Caco-2 (cell line): ENCODE measurements around the gene HACE1. TPM values are rescaled to one million over a fixed set of nuclear protein-coding genes. Genes with fewer than 3 reads are reported as not detected.

Experiments
- BruUV-seq: library from RNA; stranded (reverse); fragments of 400-500 nt; replicated peaks from 2 replicates; lab custom pipeline; 2021; lab: Mats Ljungman, UMichigan
- CTCF ChIA-PET: fragments of 300-600 bp; sonication (Branson Sonifier 250); formaldehyde crosslinking; loops from one replicate; lab custom pipeline; 2022; ENCODE audit warnings: antibody characterized with exemption; lab: Charles Lee
- POLR2A ChIA-PET: fragments of 300-600 bp; sonication (Branson Sonifier 250); formaldehyde crosslinking; loops from one replicate; lab custom pipeline; 2022; ENCODE audit warnings: antibody characterized with exemption; lab: Charles Lee
- DNase-seq, 2 experiments: peaks; one replicate each; pipeline versions ENCODE4 v3.0.0 to v3.0.0-alpha.2; 2020 to 2022
- H3K27me3 ChIP-seq: replicated peaks from 2 replicates; pipeline ENCODE4 v1.6.0; 2011; ENCODE audit warnings: low read length; ENCODE audit not compliant: control insufficient read depth, insufficient read depth
- H3K36me3 ChIP-seq: 2 replicates; pipeline ENCODE4 v1.5.1; 2011; ENCODE audit warnings: low read length; ENCODE audit not compliant: control insufficient read depth, insufficient read depth
- H3K4me1 ChIP-seq: fragments of 250-450 bp; sonication (Bioruptor Pico); 2 replicates; pipeline ENCODE4 v1.5.1; 2020; ENCODE audit warnings: mild to moderate bottlenecking
- H3K4me3 ChIP-seq: 2 replicates; pipeline ENCODE4 v1.5.1; 2011; ENCODE audit warnings: low read depth, mild to moderate bottlenecking, control low read depth, low read length
- H3K9me3 ChIP-seq: fragments of 250-450 bp; sonication (Bioruptor Pico); 2 replicates; pipeline ENCODE4 v1.5.1; 2020; ENCODE audit warnings: mild to moderate bottlenecking, moderate library complexity
- H3K27ac Mint-ChIP-seq: one replicate; pipeline ENCODE4 v1.8.0; 2022; ENCODE audit warnings: mixed read lengths; ENCODE audit not compliant: unreplicated experiment
- H3K27me3 Mint-ChIP-seq: one replicate; pipeline ENCODE4 v1.8.0; 2022; ENCODE audit warnings: mixed read lengths; ENCODE audit not compliant: insufficient read depth, unreplicated experiment
- H3K36me3 Mint-ChIP-seq: one replicate; pipeline ENCODE4 v1.8.0; 2022; ENCODE audit warnings: mild to moderate bottlenecking, mixed read lengths; ENCODE audit not compliant: insufficient read depth, unreplicated experiment
- H3K4me1 Mint-ChIP-seq: one replicate; pipeline ENCODE4 v1.8.0; 2022; ENCODE audit warnings: low read depth, mixed read lengths; ENCODE audit not compliant: unreplicated experiment
- H3K4me3 Mint-ChIP-seq: one replicate; pipeline ENCODE4 v1.8.0; 2022; ENCODE audit warnings: mild to moderate bottlenecking, moderate library complexity, mixed read lengths; ENCODE audit not compliant: unreplicated experiment
- H3K9me3 Mint-ChIP-seq: one replicate; pipeline ENCODE4 v1.8.0; 2022; ENCODE audit warnings: mixed read lengths; ENCODE audit not compliant: unreplicated experiment
- CTCF ChIP-seq, 2 experiments: fragments of 200-600 bp in 1 of 2; IDR thresholded peaks; 1 replicate in 1 of 2; 2 replicates in 1 of 2; pipeline versions ENCODE4 v1.5.1 to v1.8.0; 2011 to 2022; ENCODE audit warnings: antibody characterized with exemption in 1 of 2, control low read depth in 1 of 2, inconsistent platforms in 1 of 2, low read depth in 1 of 2, low read length in 1 of 2, mild to moderate bottlenecking in 1 of 2, moderate library complexity in 1 of 2; ENCODE audit not compliant: insufficient read depth in 1 of 2, severe bottlenecking in 1 of 2, unreplicated experiment in 1 of 2
- intact Hi-C: fragments of 100-400 bp; cut with micrococcal nuclease; formaldehyde crosslinking; loops from one replicate; pipeline ENCODE4 v1.10.0; 2022; ENCODE audit not compliant: unreplicated experiment
- total RNA-seq: library from RNA; stranded (reverse); gene quantifications from 2 replicates; pipeline ENCODE4 v1.2.3, GENCODE V29; 2022

HACE1 gene
- total RNA-seq, 1 experiment from 2014 or later: 10.0 TPM

GRCh38 chr6:104884867-104885517 is 25.3 kb upstream of the HACE1 start:
- BruUV-seq: no TSS peak
- Histone ChIP-seq H3K4me3 (no peak overlapping the region), H3K4me1 (no peaks in the 10 kb centered on the region), H3K36me3 (no peaks in the 10 kb centered on the region), H3K9me3 (peaks cover 7% of the 10 kb centered on the region; the same call in 1 of the 2 replicates), H3K27me3 (no peaks in the 10 kb centered on the region)
- H3K36me3 Mint-ChIP-seq: no peaks in the 10 kb centered on the region
- H3K27me3 Mint-ChIP-seq: peaks cover 7% of the 10 kb centered on the region
- intact Hi-C loops: no loop called here
- no peak overlapping the region for H3K4me3 Mint-ChIP-seq
- POLR2A ChIA-PET: no interaction called here
- H3K27ac Mint-ChIP-seq: no peak overlapping the region
- no peak for DNase-seq
- peaks cover 16% of the 10 kb centered on the region for H3K9me3 Mint-ChIP-seq
- TF ChIP-seq CTCF (IDR thresholded peaks at IDR 0.05; ENCODE audit: insufficient read depth in 1 of 2, low read depth in 1 of 2, low read length in 1 of 2, severe bottlenecking in 1 of 2, unreplicated experiment in 1 of 2): no peak
- no peaks in the 10 kb centered on the region for H3K4me1 Mint-ChIP-seq
- CTCF ChIA-PET: no interaction called here

GRCh38 chr6:104881964-104882668 is 22.4 kb upstream of the HACE1 start:
- Histone ChIP-seq H3K27me3 (no peaks in the 10 kb centered on the region), H3K4me1 (no peaks in the 10 kb centered on the region), H3K36me3 (no peaks in the 10 kb centered on the region), H3K4me3 (no peak overlapping the region), H3K9me3 (no peaks in the 10 kb centered on the region)
- intact Hi-C loops: no loop called here
- H3K4me1 Mint-ChIP-seq: no peaks in the 10 kb centered on the region
- no peak for DNase-seq
- POLR2A ChIA-PET: interaction anchor here (0.6 kb wide), 1 partner anchor 94 kb away, joined by 6 read pairs; no protein-coding TSS in a partner anchor
- no peak for TF ChIP-seq CTCF (IDR thresholded peaks at IDR 0.05; ENCODE audit: insufficient read depth in 1 of 2, low read depth in 1 of 2, low read length in 1 of 2, severe bottlenecking in 1 of 2, unreplicated experiment in 1 of 2)
- no peaks in the 10 kb centered on the region for H3K36me3 Mint-ChIP-seq
- peaks cover 7% of the 10 kb centered on the region for H3K27me3 Mint-ChIP-seq
- H3K27ac Mint-ChIP-seq: no peak overlapping the region
- CTCF ChIA-PET: no interaction called here
- BruUV-seq: no TSS peak
- no peaks in the 10 kb centered on the region for H3K9me3 Mint-ChIP-seq
- no peak overlapping the region for H3K4me3 Mint-ChIP-seq

- peaks cover 5% of the 10 kb centered on the region for H3K36me3 Mint-ChIP-seq
- intact Hi-C loops: no loop called here
- Histone ChIP-seq H3K4me3 (no peak overlapping the region), H3K36me3 (no peaks in the 10 kb centered on the region), H3K27me3 (no peaks in the 10 kb centered on the region), H3K4me1 (no peaks in the 10 kb centered on the region), H3K9me3 (no peaks in the 10 kb centered on the region)
- no peak overlapping the region for H3K4me3 Mint-ChIP-seq
- peaks cover 8% of the 10 kb centered on the region for H3K4me1 Mint-ChIP-seq
- DNase-seq: no peak
- no peak overlapping the region for H3K27ac Mint-ChIP-seq
- H3K9me3 Mint-ChIP-seq: no peaks in the 10 kb centered on the region
- CTCF ChIA-PET: no interaction called here
- BruUV-seq: no TSS peak
- H3K27me3 Mint-ChIP-seq: peaks cover 11% of the 10 kb centered on the region
- POLR2A ChIA-PET: no interaction called here
- no peak for TF ChIP-seq CTCF (IDR thresholded peaks at IDR 0.05; ENCODE audit: insufficient read depth in 1 of 2, low read depth in 1 of 2, low read length in 1 of 2, severe bottlenecking in 1 of 2, unreplicated experiment in 1 of 2)
These were observed 2.7 kb upstream of the HACE1 start for GRCh38 chr6:104862456-104862855.
